ENCODE measurements around the gene CROCC2. TPM values are rescaled to one million over a fixed set of nuclear protein-coding genes. Genes with fewer than 3 reads are reported as not detected.

Gene CROCC2
- polyA plus RNA-seq, 1 donor (not counting 4 experiments of a cell fraction or from before 2014, with no cell fraction given): not detected

DNA sequence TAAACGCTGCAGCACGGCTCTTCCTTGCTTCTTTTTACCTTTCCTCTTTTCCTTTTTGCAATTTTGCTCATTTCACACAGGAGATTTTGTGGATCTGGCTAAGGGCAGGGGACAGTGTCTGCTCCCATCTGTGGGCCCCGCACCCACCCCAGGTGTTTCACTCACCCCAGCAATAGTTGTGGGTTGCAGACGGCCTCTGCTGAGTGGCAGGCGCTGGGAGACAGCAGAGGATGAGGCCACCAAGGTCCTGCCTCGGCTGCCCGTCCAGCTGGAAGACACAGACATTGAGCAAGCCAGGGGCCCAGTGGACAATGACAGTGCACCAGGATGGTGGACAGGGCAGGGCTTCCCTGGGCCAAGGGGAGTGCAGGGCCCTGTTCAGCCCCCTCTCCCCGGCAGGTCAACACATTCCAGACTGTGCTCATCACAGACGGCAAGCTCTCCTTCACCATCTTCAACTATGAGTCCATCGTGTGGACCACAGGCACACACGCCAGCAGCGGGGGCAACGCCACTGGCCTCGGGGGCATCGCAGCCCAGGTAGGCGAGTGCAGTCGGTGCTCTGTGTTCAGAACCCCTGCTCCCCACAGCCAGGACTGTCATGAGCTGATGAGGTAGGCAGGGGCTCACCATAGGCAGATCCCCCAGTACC is 127.3 kb downstream of the CROCC2 start:
- no peaks in the 10 kb centered on the region for H3K9me1 ChIP-seq (ENCODE audit: control insufficient read depth, extremely low read depth, insufficient read depth, low read length)
- no peak overlapping the region for H3K9ac ChIP-seq (ENCODE audit: control insufficient read depth, extremely low read depth, insufficient read depth, low read length)
- H3K4me3 ChIP-seq (ENCODE audit: control insufficient read depth in 2 of 3, extremely low read depth in 1 of 3, insufficient read depth in 2 of 3, low read depth in 1 of 3, low read length in 3 of 3): no peak overlapping the region
- H3K4me2 ChIP-seq (ENCODE audit: control insufficient read depth, extremely low read depth, insufficient read depth, low read depth, low read length): no peak overlapping the region
- no peak for FAIRE-seq
- no peak for TF ChIP-seq EZH2 (IDR thresholded peaks at IDR 0.05; ENCODE audit: low read length)
- TF ChIP-seq, protein P1, sequence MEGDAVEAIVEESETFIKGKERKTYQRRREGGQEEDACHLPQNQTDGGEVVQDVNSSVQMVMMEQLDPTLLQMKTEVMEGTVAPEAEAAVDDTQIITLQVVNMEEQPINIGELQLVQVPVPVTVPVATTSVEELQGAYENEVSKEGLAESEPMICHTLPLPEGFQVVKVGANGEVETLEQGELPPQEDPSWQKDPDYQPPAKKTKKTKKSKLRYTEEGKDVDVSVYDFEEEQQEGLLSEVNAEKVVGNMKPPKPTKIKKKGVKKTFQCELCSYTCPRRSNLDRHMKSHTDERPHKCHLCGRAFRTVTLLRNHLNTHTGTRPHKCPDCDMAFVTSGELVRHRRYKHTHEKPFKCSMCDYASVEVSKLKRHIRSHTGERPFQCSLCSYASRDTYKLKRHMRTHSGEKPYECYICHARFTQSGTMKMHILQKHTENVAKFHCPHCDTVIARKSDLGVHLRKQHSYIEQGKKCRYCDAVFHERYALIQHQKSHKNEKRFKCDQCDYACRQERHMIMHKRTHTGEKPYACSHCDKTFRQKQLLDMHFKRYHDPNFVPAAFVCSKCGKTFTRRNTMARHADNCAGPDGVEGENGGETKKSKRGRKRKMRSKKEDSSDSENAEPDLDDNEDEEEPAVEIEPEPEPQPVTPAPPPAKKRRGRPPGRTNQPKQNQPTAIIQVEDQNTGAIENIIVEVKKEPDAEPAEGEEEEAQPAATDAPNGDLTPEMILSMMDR (optimal IDR thresholded peaks at IDR 0.05 in 1 of 3, IDR thresholded peaks at IDR 0.05 in 1 of 3, conservative IDR thresholded peaks at IDR 0.05 in 1 of 3; ENCODE audit: extremely low read depth in 1 of 3, insufficient read depth in 2 of 3, low read length in 3 of 3): no peak
- H2AFZ ChIP-seq (ENCODE audit: control insufficient read depth, low read length): no peak overlapping the region
- H3K27me3 ChIP-seq (ENCODE audit: control insufficient read depth, extremely low read depth, insufficient read depth, low read length): peaks cover 33% of the 10 kb centered on the region
- no peaks in the 10 kb centered on the region for H4K20me1 ChIP-seq (ENCODE audit: control insufficient read depth, extremely low read depth, insufficient read depth, low read length)
- dilution Hi-C loops (cut with MboI; ENCODE audit: extremely low pct_ligation_motif_present, low sequenced_read_pairs): no loop called here
- H3K9me3 ChIP-seq (ENCODE audit: control insufficient read depth, low read depth, low read length): no peaks in the 10 kb centered on the region
- no peaks in the 10 kb centered on the region for H3K79me2 ChIP-seq (ENCODE audit: control insufficient read depth, insufficient read depth, low read length)
- no peak for DNase-seq (ENCODE audit: low read depth, low spot score)
- H3K4me1 ChIP-seq (ENCODE audit: control insufficient read depth, extremely low read depth, insufficient read depth, low read length): peaks cover 8% of the 10 kb centered on the region
- H3K36me3 ChIP-seq (ENCODE audit: control insufficient read depth in 2 of 2, extremely low read depth in 1 of 2, insufficient read depth in 2 of 2, low read length in 2 of 2): no peaks in the 10 kb centered on the region
- no peak overlapping the region for H3K27ac ChIP-seq (ENCODE audit: control insufficient read depth, insufficient read depth, low read length)

DNA sequence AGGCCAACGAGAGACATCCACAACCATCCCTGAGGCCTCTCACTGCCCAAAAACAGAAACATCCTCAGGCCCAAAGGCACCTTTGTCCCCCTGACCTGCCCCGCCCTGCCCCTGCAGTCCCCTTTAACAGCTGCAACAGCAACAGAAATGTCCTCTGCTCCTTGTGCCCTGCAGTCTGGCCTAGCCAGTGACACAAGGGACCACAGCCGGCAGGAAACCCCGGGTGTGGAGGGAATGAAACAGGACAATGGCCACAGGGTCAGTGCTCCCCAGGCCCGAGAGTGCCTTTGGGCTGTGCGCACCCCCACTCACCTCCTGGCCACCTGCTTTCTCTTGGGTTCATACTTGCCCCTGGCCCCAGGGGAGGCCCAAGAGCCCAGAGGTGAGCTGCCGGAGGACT is 127.9 kb downstream of the CROCC2 start:
- no peaks in the 10 kb centered on the region for H3K9me3 ChIP-seq (ENCODE audit: control insufficient read depth, low read depth, low read length)
- H3K27ac ChIP-seq (ENCODE audit: control insufficient read depth, insufficient read depth, low read length): no peak overlapping the region
- no peaks in the 10 kb centered on the region for H4K20me1 ChIP-seq (ENCODE audit: control insufficient read depth, extremely low read depth, insufficient read depth, low read length)
- H3K4me2 ChIP-seq (ENCODE audit: control insufficient read depth, extremely low read depth, insufficient read depth, low read depth, low read length): no peak overlapping the region
- peaks cover 8% of the 10 kb centered on the region for H3K4me1 ChIP-seq (ENCODE audit: control insufficient read depth, extremely low read depth, insufficient read depth, low read length)
- no peak overlapping the region for H3K9ac ChIP-seq (ENCODE audit: control insufficient read depth, extremely low read depth, insufficient read depth, low read length)
- dilution Hi-C loops (cut with MboI; ENCODE audit: extremely low pct_ligation_motif_present, low sequenced_read_pairs): no loop called here
- H3K27me3 ChIP-seq (ENCODE audit: control insufficient read depth, extremely low read depth, insufficient read depth, low read length): peaks cover 36% of the 10 kb centered on the region
- no peaks in the 10 kb centered on the region for H3K79me2 ChIP-seq (ENCODE audit: control insufficient read depth, insufficient read depth, low read length)
- no peak for FAIRE-seq
- H2AFZ ChIP-seq (ENCODE audit: control insufficient read depth, low read length): no peak overlapping the region
- DNase-seq (ENCODE audit: low read depth, low spot score): no peak
- H3K4me3 ChIP-seq (ENCODE audit: control insufficient read depth in 2 of 3, extremely low read depth in 1 of 3, insufficient read depth in 2 of 3, low read depth in 1 of 3, low read length in 3 of 3): no peak overlapping the region
- no peak for TF ChIP-seq EZH2 (IDR thresholded peaks at IDR 0.05; ENCODE audit: low read length)
- TF ChIP-seq, protein P1 (optimal IDR thresholded peaks at IDR 0.05 in 1 of 3, IDR thresholded peaks at IDR 0.05 in 1 of 3, conservative IDR thresholded peaks at IDR 0.05 in 1 of 3; ENCODE audit: extremely low read depth in 1 of 3, insufficient read depth in 2 of 3, low read length in 3 of 3): no peak
- H3K9me1 ChIP-seq (ENCODE audit: control insufficient read depth, extremely low read depth, insufficient read depth, low read length): no peaks in the 10 kb centered on the region
- H3K36me3 ChIP-seq (ENCODE audit: control insufficient read depth in 2 of 2, extremely low read depth in 1 of 2, insufficient read depth in 2 of 2, low read length in 2 of 2): no peaks in the 10 kb centered on the region

Data from keratinocyte (primary cell).